PC-9 (cell line): ENCODE measurements around the gene ABCA2. TPM values are rescaled to one million over a fixed set of nuclear protein-coding genes. Genes with fewer than 3 reads are reported as not detected.

Experiments
- BruUV-seq: library from RNA; stranded (reverse); fragments of 400-500 nt; replicated peaks from 2 replicates; lab custom pipeline; 2021; lab: Mats Ljungman, UMichigan
- CTCF ChIA-PET: fragments of 300-600 bp; sonication (Branson Sonifier 250); formaldehyde crosslinking; loops from one replicate; lab custom pipeline; 2022; ENCODE audit warnings: antibody characterized with exemption; lab: Charles Lee
- POLR2A ChIA-PET: fragments of 300-600 bp; sonication (Branson Sonifier 250); formaldehyde crosslinking; loops from one replicate; lab custom pipeline; 2022; ENCODE audit warnings: antibody characterized with exemption; ENCODE audit not compliant: unreplicated experiment; lab: Charles Lee
- DNase-seq, 2 experiments: peaks; one replicate each; pipeline versions ENCODE4 v3.0.0 to v3.0.0-alpha.2; 2015 to 2022; ENCODE audit warnings: mixed read lengths in 1 of 2
- H2AFZ ChIP-seq: fragments of 200-600 bp; sonication (generic); 2 replicates; pipeline ENCODE4 v1.8.1; 2017; ENCODE audit warnings: antibody characterized with exemption
- H3F3A ChIP-seq: fragments of 200-600 bp; sonication (generic); 2 replicates; pipeline ENCODE4 v1.8.1; 2017; ENCODE audit warnings: antibody characterized with exemption, mild to moderate bottlenecking, low read depth; ENCODE audit not compliant: insufficient read depth
- H3K27ac ChIP-seq: fragments of 200-600 bp; sonication (generic); 2 replicates; pipeline ENCODE4 v1.6.1; 2016; ENCODE audit warnings: mixed run types
- H3K27me3 ChIP-seq: fragments of 200-600 bp; sonication (generic); 2 replicates; pipeline ENCODE4 v1.6.1; 2016; ENCODE audit warnings: low read depth, mixed run types; ENCODE audit not compliant: insufficient read depth
- H3K36me3 ChIP-seq: fragments of 200-600 bp; sonication (generic); 2 replicates; pipeline ENCODE4 v1.6.1; 2016; ENCODE audit warnings: low read depth, mixed run types
- H3K4me1 ChIP-seq: fragments of 200-600 bp; sonication (generic); replicated peaks from 2 replicates; pipeline ENCODE4 v1.6.1; 2016; ENCODE audit warnings: mixed run types; ENCODE audit not compliant: insufficient read depth
- H3K4me2 ChIP-seq: fragments of 200-600 bp; sonication (generic); 2 replicates; pipeline ENCODE4 v1.6.1; 2017; ENCODE audit warnings: mixed run types
- H3K4me3 ChIP-seq: fragments of 200-600 bp; sonication (generic); 2 replicates; pipeline ENCODE4 v1.6.1; 2016; ENCODE audit warnings: mixed run types
- H3K79me2 ChIP-seq: fragments of 200-600 bp; sonication (generic); 2 replicates; pipeline ENCODE4 v1.6.1; 2017; ENCODE audit warnings: low read depth, mixed run types
- H3K9me2 ChIP-seq: fragments of 200-600 bp; sonication (generic); 2 replicates; pipeline ENCODE4 v1.8.1; 2017; ENCODE audit warnings: mild to moderate bottlenecking; ENCODE audit not compliant: insufficient read depth
- H3K9me3 ChIP-seq: fragments of 200-600 bp; sonication (generic); 2 replicates; pipeline ENCODE4 v1.8.1; 2016; ENCODE audit warnings: low read depth; ENCODE audit not compliant: insufficient read depth
- H4K20me1 ChIP-seq: fragments of 200-600 bp; sonication (generic); 2 replicates; pipeline ENCODE4 v1.8.1; 2017; ENCODE audit not compliant: insufficient read depth
- CTCF ChIP-seq: fragments of 200-600 bp; sonication (generic); conservative IDR thresholded peaks from 2 replicates; pipeline ENCODE4 v1.6.1; 2017; ENCODE audit warnings: mixed run types, antibody characterized with exemption, mild to moderate bottlenecking, moderate library complexity
- EZH2 ChIP-seq: fragments of 200-600 bp; sonication (generic); IDR thresholded peaks from 2 replicates; pipeline ENCODE4 v1.8.0; 2017; ENCODE audit warnings: antibody characterized with exemption, low read depth
- intact Hi-C: fragments of 100-400 bp; cut with micrococcal nuclease; formaldehyde crosslinking; loops from one replicate; pipeline ENCODE4 v1.10.0; 2022; ENCODE audit not compliant: unreplicated experiment
- total RNA-seq: library from RNA; stranded (reverse); gene quantifications from 2 replicates; pipeline ENCODE4 v1.2.3, GENCODE V29; 2021

The ABCA2 gene
- total RNA-seq, 1 experiment from 2014 or later = 79.2 TPM

GRCh38 chr9:136962701-136963248 is 65.3 kb downstream of the ABCA2 start:
- no peaks in the 10 kb centered on the region for H3K27me3 ChIP-seq
- H3K4me2 ChIP-seq = no peak overlapping the region
- peaks cover 8% of the 10 kb centered on the region; the same call in 1 of the 2 replicates for H3F3A ChIP-seq
- H3K9me3 ChIP-seq = no peaks in the 10 kb centered on the region
- no peak overlapping the region for H3K27ac ChIP-seq
- POLR2A ChIA-PET = interaction anchor here (0.5 to 0.9 kb wide), 2 partner anchors 9 to 116 kb away, joined by 6 read pairs; no protein-coding TSS in a partner anchor
- no peak for DNase-seq
- H3K4me3 ChIP-seq = no peak overlapping the region
- no peak for TF ChIP-seq EZH2
- TF ChIP-seq CTCF = no peak
- no peaks in the 10 kb centered on the region for H3K79me2 ChIP-seq
- H4K20me1 ChIP-seq = no peaks in the 10 kb centered on the region
- no peak overlapping the region for H2AFZ ChIP-seq
- intact Hi-C loops = no loop called here
- CTCF ChIA-PET = interaction anchor here (0.5 kb wide), 1 partner anchor 58 kb away, joined by 3 read pairs; no protein-coding TSS in a partner anchor
- H3K4me1 ChIP-seq = peaks cover 10% of the 10 kb centered on the region
- no TSS peak for BruUV-seq
- H3K36me3 ChIP-seq = no peaks in the 10 kb centered on the region
- H3K9me2 ChIP-seq = no peaks in the 10 kb centered on the region

- ChIA-PET CTCF (no interaction called here), POLR2A (interaction anchor here (0.5 to 0.9 kb wide), 2 partner anchors 8 to 115 kb away, joined by 6 read pairs; no protein-coding TSS in a partner anchor)
- Histone ChIP-seq H3K4me3 (no peak overlapping the region), H2AFZ (no peak overlapping the region), H3K79me2 (no peaks in the 10 kb centered on the region), H3K9me3 (no peaks in the 10 kb centered on the region), H3K27me3 (no peaks in the 10 kb centered on the region), H3K4me1 (peaks cover 10% of the 10 kb centered on the region), H4K20me1 (no peaks in the 10 kb centered on the region), H3K36me3 (no peaks in the 10 kb centered on the region), H3F3A (peaks cover 8% of the 10 kb centered on the region; the same call in 1 of the 2 replicates), H3K27ac (no peak overlapping the region), H3K4me2 (no peak overlapping the region), H3K9me2 (no peaks in the 10 kb centered on the region)
- no peak for DNase-seq
- no TSS peak for BruUV-seq
- intact Hi-C loops = no loop called here
- TF ChIP-seq EZH2 (no peak), CTCF (no peak)
These were observed 65.9 kb downstream of the ABCA2 start for GRCh38 chr9:136962163-136962562.

GRCh38 chr9:136961279-136962065 is 66.6 kb downstream of the ABCA2 start:
- no peak overlapping the region for H3K4me2 ChIP-seq
- no peak for DNase-seq
- ChIA-PET POLR2A (no interaction called here), CTCF (no interaction called here)
- H3K27ac ChIP-seq = no peak overlapping the region
- H3K27me3 ChIP-seq = no peaks in the 10 kb centered on the region
- intact Hi-C loops = no loop called here
- no TSS peak for BruUV-seq
- TF ChIP-seq CTCF = no peak
- TF ChIP-seq EZH2 = no peak
- H3K9me3 ChIP-seq = no peaks in the 10 kb centered on the region
- H3K9me2 ChIP-seq = no peaks in the 10 kb centered on the region
- peaks cover 10% of the 10 kb centered on the region for H3K4me1 ChIP-seq
- H2AFZ ChIP-seq = no peak overlapping the region
- H3F3A ChIP-seq = peaks cover 8% of the 10 kb centered on the region; the same call in 1 of the 2 replicates
- no peak overlapping the region for H3K4me3 ChIP-seq
- no peaks in the 10 kb centered on the region for H3K36me3 ChIP-seq
- H3K79me2 ChIP-seq = no peaks in the 10 kb centered on the region
- H4K20me1 ChIP-seq = no peaks in the 10 kb centered on the region
